HK-2 (cell line): Measurements from ENCODE around the gene ODAPH.
A peak's percentile ranks its signal among the peaks of the same experiment; 100 is the strongest.

Source experiments
- DNase-seq: peaks from one replicate; pipeline ENCODE4 v3.0.0-alpha.2; 2018; ENCODE audit not compliant: unreplicated experiment

ODAPH gene

DNA sequence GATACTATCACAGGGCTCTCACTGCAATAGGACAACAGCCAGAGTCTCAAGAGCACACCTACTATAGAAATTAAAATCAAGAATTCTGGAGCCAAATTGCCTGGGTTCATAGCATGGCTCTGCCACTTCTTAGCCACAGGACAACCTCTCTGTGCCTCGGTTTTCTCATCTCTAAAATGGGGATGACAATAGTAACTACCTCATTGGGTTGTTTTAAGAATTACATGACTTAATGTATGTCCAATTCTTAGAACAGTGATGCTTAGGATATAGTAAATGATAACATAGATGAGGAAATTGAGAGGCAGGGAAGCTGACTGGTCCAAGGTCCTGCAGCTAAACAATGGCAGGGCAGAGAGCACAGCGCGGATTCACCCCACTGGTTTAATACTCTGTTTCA, 11.0 kb upstream of the ODAPH start:
- no peak for DNase-seq

DNA sequence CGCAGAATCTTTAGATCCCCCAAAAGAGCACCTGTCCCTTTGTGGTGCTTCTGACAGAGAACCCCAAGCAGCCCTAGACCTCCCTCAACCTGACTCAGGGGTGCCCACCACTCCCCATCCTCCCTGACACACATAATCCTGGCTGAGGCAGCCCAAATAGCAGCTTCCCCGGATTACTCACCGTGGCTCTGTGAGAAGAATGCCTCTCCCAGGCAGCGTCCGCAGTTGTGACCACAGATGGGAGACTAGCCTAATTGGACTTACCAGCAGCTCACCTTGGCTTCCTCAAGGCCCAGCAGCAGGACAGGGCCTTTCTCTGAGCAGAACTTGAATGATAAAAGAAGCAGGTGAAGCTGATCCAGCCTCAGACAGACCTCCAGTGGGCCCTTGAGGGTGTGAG, 10.3 kb upstream of the ODAPH start:
- DNase-seq, result peak; percentile 56

DNA sequence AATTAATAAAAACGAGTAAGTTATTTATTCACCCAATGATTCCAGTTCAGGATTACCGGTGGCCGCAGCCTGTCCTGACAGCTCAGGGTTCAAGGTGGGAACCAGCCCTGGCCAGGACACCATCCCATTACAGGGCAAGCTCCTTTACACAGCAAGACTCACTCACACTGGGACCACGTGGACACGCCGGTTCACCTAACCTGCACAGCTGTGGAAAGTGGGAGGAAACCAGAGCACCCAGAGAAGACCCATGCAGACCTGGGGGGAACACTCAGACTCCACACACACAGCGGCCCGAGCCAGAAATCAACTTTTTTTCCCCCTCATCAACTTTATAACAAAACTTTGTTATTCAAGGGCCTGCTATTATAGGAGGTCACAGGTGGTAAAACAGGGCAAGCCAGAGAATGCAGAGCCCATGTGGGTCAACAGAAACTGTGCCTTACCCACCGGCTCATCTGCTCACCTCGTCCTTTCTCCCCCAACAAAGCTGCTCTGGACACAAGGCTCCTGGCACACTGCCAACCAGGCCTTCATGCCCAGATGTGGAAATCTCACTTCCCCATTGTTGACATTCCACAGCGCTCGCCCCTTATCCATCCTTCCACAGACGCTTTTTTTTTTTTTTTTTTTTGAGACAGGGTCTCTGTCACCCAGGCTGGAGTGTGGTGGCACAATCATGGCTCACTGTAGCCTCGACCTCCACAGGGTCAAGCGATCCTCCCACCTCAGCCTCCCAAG, 8.0 kb upstream of the ODAPH start:
- no peak for DNase-seq

DNA sequence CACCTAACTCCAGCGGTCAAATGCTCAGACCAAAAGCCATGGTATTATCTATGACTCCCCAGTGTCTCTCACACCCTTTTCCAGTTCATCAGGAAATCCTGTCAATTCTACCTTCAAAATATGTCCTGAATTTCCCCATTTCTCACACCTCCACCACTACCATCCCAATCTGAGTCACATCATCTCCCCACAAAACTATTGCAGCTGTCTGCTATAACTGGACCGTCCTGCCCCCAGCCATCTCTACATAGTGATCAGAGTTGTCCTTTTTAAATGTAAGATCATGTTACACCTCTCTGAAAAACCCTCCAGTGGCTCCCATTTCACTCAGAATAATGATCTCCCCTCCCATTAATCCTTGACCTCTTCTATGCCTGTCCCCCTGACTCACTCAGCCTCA, 6.8 kb upstream of the ODAPH start:
- no peak for DNase-seq

DNA sequence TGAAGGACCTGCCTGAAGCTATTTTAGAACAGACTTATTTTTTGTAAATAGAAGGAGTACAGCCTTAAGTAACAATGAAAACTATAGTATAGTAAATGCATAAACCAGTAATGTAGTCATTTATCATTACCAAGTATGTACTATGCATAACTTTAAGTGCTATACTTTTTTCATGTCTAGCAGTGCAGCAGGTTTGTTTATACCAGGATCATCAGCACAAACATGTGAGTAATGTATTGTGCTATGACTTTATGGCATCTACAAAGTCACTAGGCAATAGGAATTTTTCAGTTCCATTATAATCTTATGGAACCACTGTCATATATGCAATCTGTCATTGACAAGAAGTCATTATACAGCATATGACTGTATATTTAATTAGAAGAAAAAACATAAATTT, 3.4 kb upstream of the ODAPH start:
- no peak for DNase-seq

DNA sequence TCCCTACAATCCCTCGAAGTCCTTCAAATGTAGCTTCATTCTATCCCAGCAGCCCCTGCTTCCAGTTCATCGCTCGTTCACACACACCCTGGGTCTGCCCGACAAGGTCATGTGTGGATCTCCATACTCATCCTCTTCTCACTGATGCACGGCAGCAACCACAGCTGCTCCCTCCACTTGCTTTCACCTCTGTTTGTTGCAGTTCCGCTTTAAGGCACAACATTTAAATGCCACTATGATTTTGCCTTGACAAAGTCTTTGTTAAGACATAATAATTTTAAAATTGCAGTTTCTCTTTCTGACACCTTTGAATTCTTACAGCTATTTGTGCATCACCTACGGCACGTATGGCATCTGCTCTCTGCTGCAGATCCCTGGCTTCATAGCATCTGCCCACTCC, 1.8 kb downstream of the ODAPH start:
- DNase-seq, result no peak

- no peak for DNase-seq
Observed at GRCh38 chr4:75561789-75562188, 5.9 kb downstream of the ODAPH start.

GRCh38 chr4:75564023-75564422, 8.2 kb downstream of the ODAPH start:
- DNase-seq, result no peak

- no peak for DNase-seq
Observed at GRCh38 chr4:75565481-75565880, 9.6 kb downstream of the ODAPH start.

GRCh38 chr4:75566911-75567310, 11.0 kb downstream of the ODAPH start:
- no peak for DNase-seq

DNA sequence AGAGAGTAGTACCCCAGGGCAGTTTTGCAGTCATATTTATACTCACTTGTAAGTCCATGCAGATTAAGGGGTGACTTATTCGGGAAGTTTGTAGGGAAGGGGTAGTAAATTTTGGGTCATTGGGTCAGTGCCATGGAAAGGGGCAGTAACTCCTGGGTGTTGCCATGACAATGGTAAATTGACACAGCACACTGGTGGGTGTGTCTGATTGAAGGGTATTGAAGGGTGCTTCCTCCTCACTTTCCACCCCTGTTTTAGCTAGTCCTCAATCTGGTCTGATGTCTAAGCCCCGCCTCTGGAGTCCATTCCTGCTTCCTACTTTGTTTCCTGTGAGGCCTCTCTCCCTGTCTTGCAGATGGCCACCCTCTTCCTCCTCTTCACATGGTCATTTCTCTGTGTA, 11.9 kb downstream of the ODAPH start:
- no peak for DNase-seq

DNA sequence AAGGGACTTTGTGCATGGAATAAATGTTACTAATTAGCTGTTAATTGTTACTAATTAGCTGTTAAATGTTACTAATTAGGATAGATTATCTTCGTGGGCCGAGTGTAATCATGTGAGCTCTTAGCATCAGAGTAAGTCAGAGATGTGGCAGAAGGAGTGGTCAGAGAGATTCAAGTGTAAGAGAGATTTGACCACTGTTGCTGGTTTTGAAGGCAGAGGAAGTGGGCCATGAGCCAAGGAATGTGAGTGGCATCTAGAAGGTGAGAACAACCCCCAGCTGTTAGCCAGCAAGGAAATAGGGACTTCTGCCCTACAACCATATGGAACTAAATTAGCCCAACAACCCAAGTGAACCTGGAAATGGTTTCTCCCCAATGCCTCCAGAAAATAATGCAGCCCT, 28.2 kb downstream of the ODAPH start:
- DNase-seq, result no peak

- no peak for DNase-seq
Observed at GRCh38 chr4:75593393-75593792, 37.5 kb downstream of the ODAPH start.

DNA sequence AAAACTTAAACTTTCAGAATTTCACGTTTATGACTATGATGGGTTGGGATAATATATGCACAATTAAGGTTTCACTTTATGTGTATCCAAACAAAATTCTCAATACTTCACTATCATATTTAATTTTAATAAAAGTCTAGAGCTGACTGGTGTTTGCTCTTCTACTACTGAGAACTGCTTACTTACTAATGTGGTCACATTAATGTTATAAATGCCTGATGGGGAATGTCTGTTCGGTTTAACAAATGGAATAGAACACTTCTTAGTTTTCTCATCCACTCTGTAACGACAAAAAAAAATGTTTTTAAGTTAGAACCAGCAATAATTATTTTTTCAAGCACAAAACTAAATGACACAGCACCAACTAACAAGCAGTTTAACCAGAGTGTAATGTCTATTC, 40.2 kb downstream of the ODAPH start:
- no peak for DNase-seq

- no peak for DNase-seq
Observed at GRCh38 chr4:75598390-75598789, 42.5 kb downstream of the ODAPH start.

- no peak for DNase-seq
Observed at GRCh38 chr4:75599647-75600046, 43.8 kb downstream of the ODAPH start.

DNA sequence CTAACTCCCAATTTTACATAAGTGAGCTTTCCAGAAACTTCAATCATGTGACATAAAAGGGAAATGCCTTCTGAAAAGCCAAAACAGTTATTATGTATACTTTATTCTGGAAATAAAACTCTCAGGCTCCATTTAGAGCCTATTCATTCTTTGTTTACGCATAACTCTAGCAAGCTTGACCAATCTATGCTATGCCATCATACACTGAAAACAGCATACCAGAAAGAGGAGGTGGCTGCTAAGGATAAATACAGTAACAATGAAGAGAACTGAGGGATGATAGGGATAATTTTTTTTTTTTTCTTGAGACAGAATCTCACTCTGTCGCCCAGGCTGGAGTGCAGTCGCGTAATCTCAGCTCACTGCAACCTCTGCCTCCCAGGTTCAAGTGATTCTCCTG, 50.1 kb downstream of the ODAPH start:
- DNase-seq, result no peak

DNA sequence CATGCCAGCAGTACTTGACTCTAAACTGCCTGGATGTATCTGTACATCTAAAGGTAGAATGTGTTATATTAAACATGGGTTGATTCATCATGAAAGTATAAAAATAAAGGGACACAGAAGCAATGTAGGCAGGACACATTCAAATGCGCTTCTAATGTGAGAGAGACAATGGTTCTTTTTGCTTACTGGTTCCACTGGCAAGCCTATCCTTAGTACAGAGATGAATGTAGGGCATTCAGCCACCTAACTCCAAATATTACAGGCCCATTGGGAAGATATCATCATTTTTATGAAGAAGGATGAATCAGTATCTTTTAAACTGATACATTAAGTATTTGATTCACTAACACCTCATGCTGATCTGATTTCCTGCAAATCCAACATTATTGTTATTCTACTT, 56.4 kb downstream of the ODAPH start:
- DNase-seq, result no peak
